Ramos (cell line): ENCODE results near the gene TEX51.

Source experiments
- in situ Hi-C: fragments of 300-500 bp; cut with MboI; formaldehyde crosslinking; loops from one replicate; pipeline ENCODE4 v1.14.3; 2022; ENCODE audit warnings: low sequenced_read_pairs; ENCODE audit not compliant: unreplicated experiment

TEX51 gene

DNA sequence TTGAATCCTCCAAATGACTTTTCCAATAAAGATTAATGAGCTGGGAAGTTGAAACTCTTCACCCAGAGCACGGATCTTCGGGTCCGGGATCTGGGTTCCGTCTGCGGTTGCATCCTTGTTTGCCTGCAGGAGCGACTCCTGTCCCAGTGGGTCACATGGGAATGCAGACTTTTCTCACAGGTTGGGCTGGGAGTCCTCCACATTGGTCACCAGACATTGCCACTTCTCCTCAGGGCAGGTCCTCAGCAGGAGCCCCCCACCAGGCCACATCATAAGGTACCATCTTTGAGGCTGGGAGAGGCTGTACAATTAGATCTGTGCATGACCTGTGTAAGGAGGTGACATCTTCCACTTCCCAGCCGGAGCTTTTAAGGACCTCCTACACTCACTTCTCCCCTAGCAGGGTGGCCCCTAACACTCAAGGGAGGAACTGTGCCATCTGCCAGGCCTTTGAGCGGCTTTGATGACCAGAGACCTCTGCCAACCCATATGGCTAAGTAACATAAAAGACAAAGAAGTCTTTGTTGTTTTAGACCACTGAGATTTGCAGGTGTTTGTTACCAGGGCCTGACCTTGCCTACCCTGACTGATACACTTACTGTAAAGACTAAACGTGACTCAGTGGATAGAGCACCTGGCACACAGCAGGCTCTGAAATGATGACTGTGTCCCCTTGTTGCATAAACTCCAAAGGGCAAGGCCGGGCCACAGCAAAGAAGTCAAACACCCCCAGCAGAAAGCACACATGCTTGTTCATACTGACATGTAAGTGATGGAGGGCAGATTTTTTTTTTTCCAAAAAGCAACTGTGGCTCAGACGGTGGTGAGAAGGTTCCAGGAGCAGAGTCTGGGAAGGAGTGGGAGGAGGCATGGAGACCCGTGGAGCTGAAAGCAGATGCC is 7.9 kb upstream of the TEX51 start:
- in situ Hi-C loops, result no loop called here

DNA sequence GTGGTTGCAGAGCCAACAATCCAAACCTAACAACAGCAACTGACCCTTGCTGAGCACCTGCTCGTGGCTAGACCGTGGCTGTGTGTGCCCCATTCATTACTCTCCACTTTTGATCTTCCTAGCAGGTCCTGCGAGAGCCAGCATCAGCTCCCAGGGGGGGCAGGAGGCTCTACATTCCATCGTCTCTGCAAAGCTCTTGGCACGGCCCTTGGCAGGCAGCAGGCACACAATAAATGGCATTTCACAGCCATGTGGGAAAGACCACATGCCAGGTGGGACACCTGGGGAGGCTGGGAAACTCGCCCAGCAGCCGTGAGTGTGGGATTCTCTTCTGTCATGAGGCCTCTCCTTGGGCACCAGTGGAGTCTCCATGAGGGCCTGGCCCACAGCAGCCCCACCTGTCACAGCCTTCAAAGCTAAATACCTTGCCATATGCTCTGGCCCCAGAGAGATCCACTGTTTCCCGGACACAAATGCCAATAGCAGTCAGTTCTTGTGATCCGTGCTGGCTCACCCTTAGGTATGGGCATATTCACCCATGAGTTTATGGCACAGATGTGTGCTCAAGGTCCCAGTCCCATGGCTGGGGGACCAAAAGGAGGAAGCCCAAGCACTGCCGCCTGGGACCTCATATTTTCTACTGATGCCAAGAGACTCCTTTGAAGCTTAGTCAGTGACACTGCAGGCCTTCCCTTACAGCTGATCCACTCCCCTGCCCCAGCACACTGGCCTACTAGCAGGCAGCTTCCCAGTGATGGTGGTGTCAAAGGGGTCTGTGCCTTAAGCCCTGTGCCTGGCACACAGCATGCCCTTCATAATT is 6.8 kb upstream of the TEX51 start:
- in situ Hi-C loops, result no loop called here

DNA sequence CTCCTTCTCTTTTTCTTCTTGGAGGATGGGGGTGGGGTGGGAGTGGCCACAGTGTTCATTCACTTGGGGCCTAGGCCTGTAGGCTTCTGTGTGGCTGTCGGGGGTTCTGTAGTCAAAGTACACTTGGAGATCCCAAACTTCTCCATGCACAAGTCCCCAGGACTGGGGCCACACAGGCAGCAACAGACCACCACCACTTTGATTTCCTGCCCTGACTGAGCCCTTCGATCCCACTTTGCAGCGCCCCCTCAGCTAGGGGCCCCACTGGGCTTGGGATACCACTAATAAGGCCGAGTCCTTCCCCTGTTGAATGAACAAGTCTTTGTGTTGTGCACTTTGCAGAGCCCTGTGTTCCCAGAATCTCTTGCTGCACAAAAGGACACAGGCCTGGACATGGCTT is 5.5 kb upstream of the TEX51 start:
- in situ Hi-C loops, result no loop called here

- in situ Hi-C loops, result no loop called here
Observed at GRCh38 chr2:126893606-126894005, 5.1 kb upstream of the TEX51 start.

DNA sequence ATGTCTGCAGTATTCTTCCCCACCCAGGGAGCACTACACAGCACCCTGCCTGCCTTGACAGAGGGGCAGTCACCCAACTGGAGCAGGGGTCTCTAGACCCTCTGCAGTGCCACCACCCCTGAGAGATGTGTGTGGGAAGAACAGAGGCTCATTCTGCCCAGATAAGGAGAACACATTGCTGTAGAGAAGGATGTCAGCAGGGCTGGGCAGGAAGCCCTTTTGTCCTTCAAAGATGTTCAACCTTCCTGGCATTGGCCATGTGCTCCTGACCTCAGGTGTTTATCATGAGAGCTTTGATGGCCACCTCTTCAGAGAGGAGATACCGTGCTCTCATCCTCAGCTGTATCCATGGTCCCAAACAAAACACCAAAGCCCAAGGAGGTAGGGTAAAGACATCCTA is 4.6 kb upstream of the TEX51 start:
- in situ Hi-C loops, result no loop called here

GRCh38 chr2:126894585-126895182 is 4.0 kb upstream of the TEX51 start:
- in situ Hi-C loops, result no loop called here

DNA sequence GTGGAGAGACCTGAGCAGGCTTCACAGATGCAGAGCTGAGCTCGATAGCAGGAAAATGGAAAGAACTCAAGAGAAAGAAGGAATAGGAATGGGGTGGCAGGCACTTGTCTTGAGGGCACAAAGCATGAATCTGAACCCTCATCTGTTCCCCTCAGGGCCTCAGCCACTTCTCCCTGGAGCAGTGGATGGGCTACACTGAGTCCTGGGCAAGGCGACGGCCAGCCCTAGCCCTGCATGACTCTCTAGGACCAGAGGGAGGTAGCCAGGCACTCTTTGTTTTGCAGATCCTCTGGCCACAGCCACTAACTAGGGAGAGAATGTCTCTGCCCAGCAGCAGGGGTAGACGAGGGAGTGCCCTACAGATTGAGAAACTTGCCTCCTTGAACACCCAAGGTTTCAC is 3.4 kb upstream of the TEX51 start:
- in situ Hi-C loops, result no loop called here

DNA sequence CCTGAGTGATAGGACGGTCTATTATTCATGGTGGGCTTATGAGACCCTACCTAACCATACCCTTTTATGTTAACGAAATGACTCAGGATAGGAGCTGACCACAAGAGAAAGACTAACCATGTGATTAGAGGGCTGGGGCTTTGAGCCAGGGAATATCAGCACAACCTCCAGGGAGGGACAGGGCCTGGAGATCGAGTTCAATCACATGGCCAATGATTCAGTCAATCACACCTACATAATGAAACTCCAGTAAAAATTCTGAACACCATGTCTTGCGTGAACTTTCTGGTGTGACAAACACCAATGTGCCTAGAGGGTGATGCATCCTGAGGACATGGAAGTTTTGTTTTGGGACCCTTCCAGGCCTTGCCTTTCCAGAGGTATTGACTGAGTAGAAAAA is 2.2 kb upstream of the TEX51 start:
- in situ Hi-C loops, result no loop called here

DNA sequence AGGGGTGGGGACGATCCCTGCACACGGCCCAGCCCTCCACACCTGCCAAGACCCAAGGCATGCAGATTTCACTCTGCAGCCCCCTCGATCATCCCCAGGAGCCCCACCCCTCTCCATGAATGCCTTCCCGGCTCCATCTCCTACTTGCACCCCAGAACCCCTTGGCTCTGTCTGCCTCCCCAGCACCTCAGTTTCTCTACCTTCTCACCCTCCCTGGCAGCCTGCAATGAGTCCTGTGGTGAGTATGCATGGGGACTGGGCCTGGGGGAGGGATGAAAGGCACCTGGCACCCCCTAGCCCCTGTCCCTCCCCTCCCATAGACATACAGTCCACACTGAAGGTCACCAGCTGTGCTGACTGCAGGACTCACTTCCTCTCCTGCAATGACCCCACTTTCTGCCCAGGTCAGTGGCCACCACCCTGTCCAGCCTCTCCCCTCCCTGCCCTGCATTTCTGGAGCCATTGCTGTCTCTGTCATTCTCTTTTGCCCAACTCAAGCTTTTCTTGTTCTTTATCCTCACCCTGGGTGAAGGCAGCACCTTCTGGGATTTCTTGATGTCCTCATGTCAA is 1.0 kb downstream of the TEX51 start:
- in situ Hi-C loops, result no loop called here

- in situ Hi-C loops, result no loop called here
Observed at GRCh38 chr2:126900646-126901319, 2.1 kb downstream of the TEX51 start.

DNA sequence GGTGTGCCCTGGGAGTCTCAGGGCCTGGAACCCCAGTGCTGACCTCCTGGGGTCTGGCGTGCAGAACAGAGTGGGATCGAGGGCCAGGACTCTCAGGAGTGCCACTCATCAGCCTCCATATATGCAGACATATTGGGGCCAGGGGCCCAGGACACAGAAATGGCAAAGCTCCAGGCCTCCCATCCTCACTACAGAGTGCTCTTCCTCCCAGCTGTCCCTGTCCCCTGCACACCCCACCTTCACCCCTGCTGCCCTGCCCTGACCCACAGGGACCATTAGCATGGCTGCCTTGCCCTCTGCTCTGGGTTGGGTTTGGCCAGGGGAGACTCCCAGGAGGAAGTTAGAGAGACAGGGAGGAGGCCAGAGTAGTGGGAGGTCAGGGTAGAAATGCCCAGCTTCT is 2.8 kb downstream of the TEX51 start:
- in situ Hi-C loops, result no loop called here

- in situ Hi-C loops, result no loop called here
Observed at GRCh38 chr2:126902152-126902835, 3.6 kb downstream of the TEX51 start.

DNA sequence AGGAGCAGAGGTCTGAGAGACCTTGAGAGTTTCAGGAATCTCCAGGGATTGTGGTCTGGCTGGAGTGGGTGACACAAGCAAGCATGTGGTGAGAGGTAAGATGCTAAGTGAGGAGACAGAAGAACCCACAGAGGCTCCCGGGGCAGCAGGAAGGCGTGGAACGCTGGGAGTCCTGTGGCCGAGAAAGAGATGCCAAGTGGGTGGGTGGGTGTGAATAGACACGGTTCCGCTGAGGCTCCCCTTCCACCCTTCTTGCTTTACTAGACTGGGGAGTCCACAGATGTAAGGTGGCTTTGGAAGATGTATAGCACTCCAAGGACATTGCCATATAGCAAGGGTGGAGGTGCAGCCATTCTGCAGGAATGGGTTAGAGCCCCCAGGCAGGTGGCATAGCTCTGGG is 4.2 kb downstream of the TEX51 start:
- in situ Hi-C loops, result no loop called here

GRCh38 chr2:126905991-126906390 is 7.3 kb downstream of the TEX51 start:
- in situ Hi-C loops, result no loop called here

DNA sequence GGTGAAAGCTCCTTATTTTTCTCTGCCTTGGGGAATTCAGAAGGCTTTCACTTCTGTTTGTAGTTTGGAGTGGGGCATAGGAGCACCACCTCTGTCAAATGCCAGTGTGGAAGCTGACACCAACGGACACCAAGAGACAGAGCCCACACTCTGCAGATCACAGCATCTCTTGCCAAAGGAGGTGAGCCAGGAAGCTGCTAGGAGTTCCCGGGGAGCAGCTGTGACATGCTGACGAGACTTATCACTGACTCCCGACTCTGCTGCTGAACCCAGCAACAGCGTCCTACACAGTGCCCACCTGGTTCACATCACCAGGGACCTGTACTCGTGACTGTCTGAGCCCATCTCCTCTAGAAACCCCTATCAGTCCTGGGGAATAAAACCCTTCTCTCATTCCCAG is 8.1 kb downstream of the TEX51 start:
- in situ Hi-C loops, result no loop called here

- in situ Hi-C loops, result no loop called here
Observed at GRCh38 chr2:126907671-126908070, 9.0 kb downstream of the TEX51 start.

GRCh38 chr2:126908721-126909177 is 10.1 kb downstream of the TEX51 start:
- in situ Hi-C loops, result no loop called here

GRCh38 chr2:126909366-126909765 is 10.7 kb downstream of the TEX51 start:
- in situ Hi-C loops, result no loop called here

GRCh38 chr2:126909781-126910180 is 11.1 kb downstream of the TEX51 start:
- in situ Hi-C loops, result no loop called here

DNA sequence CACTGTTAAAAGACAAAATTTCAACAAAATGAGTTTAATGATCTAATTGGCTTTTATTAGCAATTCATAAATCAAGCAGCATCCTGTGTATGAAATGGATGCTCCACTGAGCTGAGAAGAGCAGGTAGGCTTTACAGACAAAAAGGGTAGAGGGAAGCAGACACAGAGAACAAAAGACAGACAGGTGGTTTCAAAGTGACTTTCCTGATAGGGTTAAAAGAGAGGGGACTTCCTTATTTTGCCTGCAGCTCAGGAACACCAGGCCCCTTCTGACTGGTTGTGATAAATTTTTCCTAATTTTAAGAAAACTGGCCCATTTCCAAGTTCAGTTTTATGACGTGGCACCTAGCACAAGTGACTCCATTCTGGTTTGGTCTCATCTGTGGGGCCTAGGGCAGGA is 11.9 kb downstream of the TEX51 start:
- in situ Hi-C loops, result no loop called here
